HG03097 (cell line): ENCODE measurements around the gene LRRFIP1.
"Not testable (repeated sequence)": the region's sequence is repeated elsewhere in the genome, so short reads cannot be mapped to it uniquely, and the experiment has no call there.

ENCODE experiments used
- ATAC-seq: cut with Tn5 transposase; IDR thresholded peaks from one replicate; pipeline ENCODE4 v1.9.1; 2021; ENCODE audit not compliant: unreplicated experiment, low FRiP score

The LRRFIP1 gene

GRCh38 chr2:237661799-237662328, 34.5 kb downstream of the LRRFIP1 start:
- ATAC-seq: no peak

GRCh38 chr2:237662671-237663093, 35.3 kb downstream of the LRRFIP1 start:
- ATAC-seq: no peak

DNA sequence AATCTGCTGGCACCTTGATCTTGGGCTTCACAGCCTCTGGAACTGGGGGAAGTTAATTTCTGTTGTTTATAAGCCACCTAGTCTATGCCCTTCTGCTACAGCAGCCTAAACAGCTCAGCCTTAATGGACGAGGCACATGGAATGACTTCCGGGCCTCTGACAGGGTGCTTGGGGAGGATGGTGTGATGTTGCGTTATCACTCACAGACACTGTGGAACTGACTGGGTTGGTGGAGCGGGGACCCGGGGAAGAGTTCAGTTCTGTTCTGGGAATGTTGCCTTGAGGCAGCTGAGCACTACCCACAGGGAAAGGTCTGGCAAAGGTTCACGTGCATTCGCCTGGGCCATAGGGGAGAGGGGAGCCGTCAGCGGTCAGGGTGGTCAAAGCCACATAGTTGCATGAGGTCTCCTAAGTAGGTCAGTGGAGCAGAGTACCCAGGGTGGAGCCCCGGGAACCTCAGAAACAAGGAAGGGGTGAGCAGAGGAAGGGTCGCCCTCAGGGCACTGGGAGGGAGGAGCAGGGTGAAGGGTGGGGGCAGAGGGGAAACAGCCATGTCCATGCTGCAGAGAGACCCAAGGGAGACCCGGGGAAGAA, 36.2 kb downstream of the LRRFIP1 start:
- ATAC-seq: no peak

DNA sequence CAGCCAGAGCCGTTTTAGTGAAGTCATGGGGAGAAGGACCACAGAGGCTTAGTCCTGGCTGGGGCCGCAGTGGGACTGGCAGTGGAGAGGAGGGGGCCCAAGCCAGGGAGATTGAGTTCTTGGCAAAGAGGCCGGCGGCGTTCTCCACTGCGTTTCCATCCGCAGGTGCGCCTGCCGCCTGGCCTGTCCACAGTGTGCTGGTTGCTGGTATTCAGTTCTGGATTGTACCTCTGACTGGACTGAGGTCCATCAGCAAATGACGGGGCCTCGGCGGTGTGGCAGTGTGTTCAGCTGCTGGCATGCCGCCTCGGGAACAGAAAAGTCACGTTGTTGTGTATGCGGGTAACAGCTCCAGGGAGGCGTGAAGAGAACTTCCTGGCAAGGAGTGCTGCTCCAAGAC, 36.8 kb downstream of the LRRFIP1 start:
- ATAC-seq: no peak

GRCh38 chr2:237665713-237666143, 38.3 kb downstream of the LRRFIP1 start:
- no peak for ATAC-seq

- ATAC-seq: no peak
These were observed 39.2 kb downstream of the LRRFIP1 start for GRCh38 chr2:237666606-237667005.

DNA sequence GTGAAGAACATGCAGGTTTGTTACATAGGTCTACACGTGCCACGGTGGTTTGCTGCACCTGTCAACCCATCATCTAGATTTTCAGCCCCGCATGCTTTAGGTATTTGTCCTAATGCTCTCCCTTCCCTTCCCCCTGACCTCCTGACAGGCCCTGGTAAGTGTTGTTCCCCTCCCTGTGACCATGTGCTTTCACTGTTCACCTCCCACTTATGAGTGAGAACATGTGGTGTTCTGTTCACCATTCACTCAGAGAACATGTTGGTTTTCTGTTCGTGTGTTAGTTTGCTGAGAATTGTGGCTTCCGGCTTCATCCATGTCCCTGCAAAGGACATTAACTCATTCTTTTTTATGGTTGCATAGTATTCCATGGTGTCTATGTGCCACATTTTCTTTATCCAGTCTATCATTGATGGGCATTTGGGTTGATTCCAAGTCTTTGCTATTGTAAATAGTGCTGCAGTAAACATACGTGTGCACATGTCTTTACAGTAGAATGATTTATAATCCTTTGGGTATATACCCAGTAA, 39.7 kb downstream of the LRRFIP1 start:
- ATAC-seq: not testable (repeated sequence)

GRCh38 chr2:237667893-237668292, 40.5 kb downstream of the LRRFIP1 start:
- ATAC-seq: no peak

- no peak for ATAC-seq
These were observed 41.1 kb downstream of the LRRFIP1 start for GRCh38 chr2:237668440-237668839.

- ATAC-seq: no peak
These were observed 41.9 kb downstream of the LRRFIP1 start for GRCh38 chr2:237669283-237669627.

GRCh38 chr2:237669628-237670392, 42.4 kb downstream of the LRRFIP1 start:
- ATAC-seq: no peak

DNA sequence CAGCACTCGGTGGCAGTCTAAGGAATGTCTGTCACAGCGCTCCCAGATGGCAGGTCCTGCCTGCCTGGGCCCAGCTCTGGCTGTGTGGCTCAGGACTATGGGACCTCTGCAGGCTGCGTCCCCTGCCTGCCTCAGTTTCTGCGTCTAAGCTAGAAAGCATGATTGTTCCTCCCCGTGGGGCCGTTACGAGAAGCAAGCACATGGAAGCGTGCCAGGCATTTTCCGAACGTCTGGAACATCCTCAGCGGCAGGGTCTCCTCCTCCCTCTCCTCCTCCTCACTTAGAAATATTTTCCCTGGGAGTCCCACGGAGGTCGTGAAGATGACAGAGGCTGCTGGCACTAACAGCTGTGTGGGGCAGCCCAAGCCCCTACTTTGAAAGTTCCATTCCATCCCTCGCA, 43.3 kb downstream of the LRRFIP1 start:
- ATAC-seq: no peak

- ATAC-seq: no peak
These were observed 44.2 kb downstream of the LRRFIP1 start for GRCh38 chr2:237671466-237672138.

DNA sequence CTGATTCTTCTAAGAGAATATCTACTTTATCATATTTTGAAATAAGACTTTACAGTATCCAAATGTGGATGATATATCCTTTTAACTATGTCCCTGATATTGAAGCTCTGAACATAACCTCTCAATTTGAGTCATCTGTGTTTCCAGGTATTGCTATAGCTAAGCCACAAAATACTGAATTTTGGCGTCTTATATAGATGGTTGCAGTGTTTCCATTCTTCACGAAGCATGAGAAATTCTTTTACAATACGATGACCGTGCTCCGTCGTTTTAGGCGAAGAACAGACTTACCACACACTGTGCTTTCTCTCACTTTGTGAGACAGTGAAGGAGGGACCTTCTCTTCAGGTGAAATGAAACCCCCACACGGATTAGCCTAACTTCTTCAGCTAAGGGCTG, 45.3 kb downstream of the LRRFIP1 start:
- no peak for ATAC-seq

DNA sequence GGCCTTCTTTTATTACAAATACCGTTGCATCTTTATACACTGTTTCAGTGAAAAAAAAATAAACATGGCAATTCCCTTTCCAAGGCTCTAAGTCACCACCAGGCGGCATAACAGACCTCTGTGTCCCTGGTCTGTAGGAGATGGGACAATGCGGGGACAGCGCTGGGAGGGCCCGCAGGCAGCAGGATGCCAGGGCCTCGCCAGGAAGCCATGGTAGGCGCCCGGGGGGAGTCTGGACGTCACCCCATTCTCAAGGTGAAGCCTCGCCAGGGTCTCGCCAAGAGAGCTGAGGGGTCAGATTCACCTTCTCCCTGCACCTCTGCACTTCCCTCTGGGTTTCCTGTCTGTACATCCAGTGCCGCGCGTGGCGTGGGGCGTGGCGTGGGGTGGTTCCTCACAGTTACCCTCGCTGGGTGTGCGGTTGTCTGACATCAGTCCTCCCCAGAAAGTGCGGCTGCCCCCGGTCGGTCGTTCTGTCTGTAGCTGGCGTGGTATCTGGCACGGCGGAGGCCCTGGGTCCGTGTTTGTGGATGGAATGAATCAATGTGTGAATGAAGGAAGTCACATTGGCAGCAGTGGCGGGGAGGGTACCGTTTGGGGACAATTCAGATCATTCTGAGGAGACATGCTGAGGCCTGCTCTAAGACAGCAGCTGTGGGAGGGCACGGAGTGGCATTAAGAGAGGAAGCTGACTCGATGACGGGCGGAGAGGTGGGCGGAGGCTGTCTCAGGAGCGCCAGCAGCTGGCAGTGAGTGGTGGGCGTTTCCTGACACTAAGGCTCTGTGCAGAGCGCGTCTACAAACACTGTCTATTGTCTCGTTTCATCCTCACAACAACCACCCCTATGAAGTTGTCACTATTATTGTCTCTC, 46.0 kb downstream of the LRRFIP1 start:
- ATAC-seq: no peak

DNA sequence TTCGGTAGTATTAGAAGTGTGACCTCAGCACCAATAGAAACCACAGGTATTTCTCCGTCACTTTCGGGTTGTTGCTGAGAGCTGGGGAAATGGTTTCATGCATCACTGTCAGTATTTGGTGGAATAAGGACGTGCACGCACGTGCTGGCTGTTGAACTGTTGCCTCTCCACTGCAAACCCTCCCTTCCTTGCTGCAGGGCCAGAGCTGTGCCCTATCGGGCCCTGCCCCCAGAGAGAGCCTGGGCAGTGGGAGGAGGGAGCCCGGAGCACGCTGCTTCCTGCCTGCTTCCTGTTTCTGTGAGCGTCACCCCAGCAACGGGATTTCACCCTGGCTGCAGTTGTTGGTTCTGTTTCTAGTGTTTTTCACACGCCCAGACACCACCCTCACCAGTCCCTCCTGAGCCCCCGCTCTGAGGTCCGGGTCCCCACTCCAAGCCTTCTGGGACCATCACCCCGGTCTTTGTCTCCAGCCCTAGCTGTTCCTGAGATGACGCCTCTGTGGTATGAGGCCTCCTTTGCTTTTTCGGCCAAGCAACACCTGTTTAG, 47.4 kb downstream of the LRRFIP1 start:
- ATAC-seq: peak; percentile 84

DNA sequence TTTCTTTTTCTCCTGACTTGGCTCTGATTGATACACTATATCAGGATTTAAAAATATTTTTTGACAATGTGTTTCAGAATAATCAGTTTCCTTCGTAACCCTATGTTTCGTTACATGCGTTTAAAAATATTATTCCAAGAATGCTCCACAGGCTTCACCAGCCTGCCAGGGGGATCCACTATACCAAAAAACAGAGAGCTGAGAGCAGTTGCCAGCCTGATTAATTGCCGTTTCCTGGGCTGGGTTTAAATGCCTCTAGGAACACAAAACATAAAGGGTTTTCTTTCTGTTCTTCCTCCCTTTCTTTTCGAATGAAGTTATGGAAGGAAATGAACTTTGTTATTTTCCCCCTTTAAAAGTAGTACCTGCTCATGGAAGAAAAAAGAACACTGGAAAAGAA, 47.9 kb downstream of the LRRFIP1 start:
- no peak for ATAC-seq

DNA sequence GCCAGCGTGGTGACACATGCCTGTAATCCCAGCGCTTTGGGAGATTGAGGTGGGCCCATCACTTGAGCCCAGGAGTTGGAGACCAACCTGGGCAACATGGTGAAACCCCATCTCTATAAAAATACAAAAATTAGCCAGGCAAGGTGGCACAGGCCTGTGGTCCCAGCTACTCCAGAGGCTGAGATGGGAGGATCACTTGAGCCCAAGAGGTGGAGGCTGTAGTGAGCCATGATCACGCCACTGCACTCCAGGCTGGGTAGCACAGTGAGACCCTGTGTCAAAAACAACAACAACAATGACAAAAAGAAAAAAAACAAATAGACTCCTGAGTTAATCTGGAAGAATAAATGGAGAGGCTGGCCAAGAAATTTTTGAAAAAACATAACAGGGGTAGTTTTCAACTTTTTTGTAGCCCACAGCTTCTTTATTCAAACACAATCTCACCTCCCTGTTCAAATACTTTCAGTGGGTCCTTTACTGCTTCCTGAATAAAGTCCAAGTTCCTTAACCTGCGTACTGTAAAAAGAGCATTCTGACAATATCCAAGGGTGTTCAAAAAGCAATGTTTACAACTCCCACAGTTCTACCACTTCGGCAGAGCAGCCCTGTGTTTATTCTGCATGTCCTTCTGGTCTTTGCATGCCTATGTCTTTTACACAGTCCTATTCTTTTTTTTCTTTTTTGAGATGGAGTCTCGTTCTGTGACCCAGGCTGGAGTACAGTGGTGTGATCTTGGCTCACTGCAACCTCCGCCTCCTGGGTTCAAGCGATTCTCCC, 53.5 kb downstream of the LRRFIP1 start:
- ATAC-seq: no peak

DNA sequence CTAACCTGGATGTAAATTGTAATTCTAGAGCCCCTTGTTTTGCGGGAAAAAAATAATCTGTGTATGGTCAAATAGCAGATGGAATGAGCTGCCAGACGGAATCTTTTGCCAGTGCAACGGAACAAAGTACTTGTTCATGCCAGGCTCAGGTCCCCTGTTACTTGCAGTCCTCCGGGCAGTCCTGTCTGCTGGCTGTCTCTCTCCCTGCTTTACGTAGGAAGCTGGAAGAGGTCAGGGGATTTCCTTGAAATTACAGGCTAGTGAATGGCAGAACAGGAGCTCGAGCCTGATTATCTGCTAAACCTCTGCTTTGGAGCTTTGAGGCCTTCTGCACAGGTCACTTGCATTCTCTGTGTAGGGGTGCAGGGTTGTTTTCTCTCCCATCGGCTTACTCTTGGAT, 54.8 kb downstream of the LRRFIP1 start:
- ATAC-seq: no peak
